Measurements from ENCODE around the gene GPR21. TPM values are rescaled to one million over a fixed set of nuclear protein-coding genes. Genes with fewer than 3 reads are reported as not detected.

Gene GPR21
- under 1 TPM in 4 of 6 experiments, not detected in 2; 0.44 to 0.68 (median 0.54) TPM for total RNA-seq
- long read RNA-seq = 0 reads

- WGBS (ENCODE audit: insufficient coverage, low coverage, low lambda C conversion rate, missing lambda C conversion rate) = 56% methylated on average over 7 of the region's 7 CpGs
- Histone ChIP-seq H3K36me3 (peaks cover 0 to under 1% (median 0%) of the 10 kb centered on the region in 4 donors), H3K27me3 (no peaks in the 10 kb centered on the region), H3K4me1 (no peaks in the 10 kb centered on the region), H3K4me3 (no peak within 1 kb of the TSS), H3K27ac (no peak within 1 kb of the TSS), H3K9me3 (no peaks in the 10 kb centered on the region)
- intact Hi-C loops (cut with DNase I) = no loop called here
- TF ChIP-seq POLR2A (IDR thresholded peaks at IDR 0.05) = no peak
- no peak for TF ChIP-seq CTCF (IDR thresholded peaks at IDR 0.05)
- DNase-seq (no peak), ATAC-seq (no peak)
These were observed at the start of gene GPR21 for GRCh38 chr9:123033352-123033751. Gene GPR21, plus strand, starts transcription at chr9:123033667. Its CDS starts 900 bp downstream, at chr9:123034567.

- Histone ChIP-seq H3K4me3 (no peak overlapping the region), H3K9me3 (no peaks in the 10 kb centered on the region), H3K27ac (no peak overlapping the region), H3K36me3 (peaks cover 0 to 32% (median 4%) of the 10 kb centered on the region in 4 donors), H3K4me1 (no peaks in the 10 kb centered on the region), H3K27me3 (no peaks in the 10 kb centered on the region)
- DNase-seq (no peak), ATAC-seq (no peak)
- intact Hi-C loops (cut with DNase I) = no loop called here
- WGBS (ENCODE audit: insufficient coverage, low coverage, low lambda C conversion rate, missing lambda C conversion rate) = 85% methylated on average over 5 of the region's 5 CpGs
- TF ChIP-seq CTCF (IDR thresholded peaks at IDR 0.05) (no peak), POLR2A (IDR thresholded peaks at IDR 0.05) (no peak)
These were observed 47.5 kb upstream of the GPR21 start for GRCh38 chr9:122986010-122986409.

- TF ChIP-seq POLR2A (IDR thresholded peaks at IDR 0.05) (no peak), CTCF (IDR thresholded peaks at IDR 0.05) (no peak)
- Histone ChIP-seq H3K4me3 (no peak overlapping the region), H3K9me3 (no peaks in the 10 kb centered on the region), H3K4me1 (no peaks in the 10 kb centered on the region), H3K27me3 (no peaks in the 10 kb centered on the region), H3K36me3 (peaks cover 0 to 32% (median 4%) of the 10 kb centered on the region in 4 donors), H3K27ac (no peak overlapping the region)
- intact Hi-C loops (cut with DNase I) = no loop called here
- 91% methylated on average over 2 of the region's 2 CpGs for WGBS (ENCODE audit: insufficient coverage, low coverage, low lambda C conversion rate, missing lambda C conversion rate)
- DNase-seq (no peak), ATAC-seq (no peak)
These were observed 45.3 kb upstream of the GPR21 start for GRCh38 chr9:122988141-122988540.

GRCh38 chr9:122988920-122989621 is 44.4 kb upstream of the GPR21 start:
- 70% methylated on average over 8 of the region's 8 CpGs for WGBS (ENCODE audit: insufficient coverage, low coverage, low lambda C conversion rate, missing lambda C conversion rate)
- DNase-seq (no peak), ATAC-seq (no peak)
- Histone ChIP-seq H3K9me3 (no peaks in the 10 kb centered on the region), H3K4me3 (no peak overlapping the region), H3K36me3 (peaks cover 0 to 32% (median 4%) of the 10 kb centered on the region in 4 donors), H3K27me3 (no peaks in the 10 kb centered on the region), H3K27ac (no peak overlapping the region), H3K4me1 (no peaks in the 10 kb centered on the region)
- intact Hi-C loops (cut with DNase I) = no loop called here
- TF ChIP-seq CTCF (IDR thresholded peaks at IDR 0.05) (no peak), POLR2A (IDR thresholded peaks at IDR 0.05) (no peak)
